Kidney (tissue), 14 donors: Measurements from ENCODE around the gene CCDC68. TPM values are rescaled to one million over a fixed set of nuclear protein-coding genes. Genes with fewer than 3 reads are reported as not detected.

Experiments
- DNase-seq, 5 donors: peaks; one replicate each; pipeline ENCODE4 v3.0.0-alpha.2; 2013 to 2020
- FAIRE-seq: peaks from 2 replicates; lab custom pipeline; 2012; peaks lifted over from hg19 to GRCh38; lab: Jason Lieb, UNC
- H3K27ac ChIP-seq, 2 donors: one replicate each; pipeline ENCODE4 v1.7.0; 2013; ENCODE audit warnings: low read depth in 2 of 2, low read length in 2 of 2, inconsistent platforms in 1 of 2
- H3K27me3 ChIP-seq: one replicate; pipeline ENCODE4 v1.7.1; 2013; ENCODE audit warnings: low read length, inconsistent platforms; ENCODE audit not compliant: control insufficient read depth, insufficient read depth
- H3K36me3 ChIP-seq, 3 donors: one replicate each; pipeline versions ENCODE4 v1.7.0 to v1.7.1; 2013; ENCODE audit warnings: low read length in 3 of 3, control low read depth in 1 of 3, inconsistent platforms in 1 of 3; ENCODE audit not compliant: insufficient read depth in 3 of 3, control insufficient read depth in 2 of 3
- H3K4me1 ChIP-seq, 3 donors: one replicate each; pipeline versions ENCODE4 v1.7.0 to v1.7.1; 2013; ENCODE audit warnings: low read length in 3 of 3, inconsistent platforms in 1 of 3, low read depth in 1 of 3; ENCODE audit not compliant: control insufficient read depth in 2 of 3, insufficient read depth in 2 of 3
- H3K4me3 ChIP-seq, 3 donors: one replicate each; pipeline versions ENCODE4 v1.7.0 to v1.8.1; 2013; ENCODE audit warnings: low read length in 3 of 3, control low read depth in 1 of 3, inconsistent platforms in 1 of 3
- H3K9ac ChIP-seq, 3 donors: one replicate each; pipeline versions ENCODE4 v1.7.0 to v1.7.1; 2013; ENCODE audit warnings: low read length in 3 of 3, control low read depth in 1 of 3, inconsistent platforms in 1 of 3
- H3K9me3 ChIP-seq, 3 donors: one replicate each; pipeline versions ENCODE4 v1.7.0 to v1.7.1; 2013; ENCODE audit warnings: low read length in 3 of 3, control low read depth in 1 of 3, inconsistent platforms in 1 of 3; ENCODE audit not compliant: control insufficient read depth in 2 of 3, insufficient read depth in 1 of 3
- intact Hi-C: fragments of 100-400 bp; cut with DNase I; formaldehyde crosslinking; loops from one replicate; pipeline ENCODE4 v1.11.1; 2022
- polyA plus RNA-seq: library from polyadenylated mRNA; stranded (reverse); fragments of 350-450 nt; fragmentation: Illumina TruSeq; extraction: RNeasy Lipid Tissue Mini Kit (QIAGEN cat#74804); gene quantifications from one replicate; pipeline ENCODE4 v1.2.3, GENCODE V29; 2014; ENCODE audit warnings: low read depth, low replicate concordance; ENCODE audit not compliant: insufficient read depth
- total RNA-seq: library from RNA; stranded (reverse); fragmentation: NEBNext Ultra II Directional; extraction: Animal tissue kit (Norgen Biotek cat#: 25700); gene quantifications from one replicate; pipeline ENCODE4 v1.2.1, GENCODE V29; 2021
- TF ChIP-seq, protein P1 (sequence below): IDR thresholded peaks from 3 replicates; pipeline ENCODE4 v1.5.1; 2012; ENCODE audit warnings: mild to moderate bottlenecking, moderate library complexity, borderline replicate concordance; ENCODE audit not compliant: insufficient read depth; ENCODE audit errors: extremely low read depth
- donor health status: control.
- donor health status: control.
- donor health status: control.
- donor health status: control.
- donor health status: control.
- donor health status: DM: yes; HTN: yes; CAD: no.
- donor health status: Normal renal cell carcinoma (clear cell type).

CCDC68 gene
- total and polyA plus RNA-seq, 2 donors from 2014 or later = 2.6 to 6.1 TPM

GRCh38 chr18:54967786-54968185 is 8.5 kb upstream of the CCDC68 start:
- TF ChIP-seq, protein P1, sequence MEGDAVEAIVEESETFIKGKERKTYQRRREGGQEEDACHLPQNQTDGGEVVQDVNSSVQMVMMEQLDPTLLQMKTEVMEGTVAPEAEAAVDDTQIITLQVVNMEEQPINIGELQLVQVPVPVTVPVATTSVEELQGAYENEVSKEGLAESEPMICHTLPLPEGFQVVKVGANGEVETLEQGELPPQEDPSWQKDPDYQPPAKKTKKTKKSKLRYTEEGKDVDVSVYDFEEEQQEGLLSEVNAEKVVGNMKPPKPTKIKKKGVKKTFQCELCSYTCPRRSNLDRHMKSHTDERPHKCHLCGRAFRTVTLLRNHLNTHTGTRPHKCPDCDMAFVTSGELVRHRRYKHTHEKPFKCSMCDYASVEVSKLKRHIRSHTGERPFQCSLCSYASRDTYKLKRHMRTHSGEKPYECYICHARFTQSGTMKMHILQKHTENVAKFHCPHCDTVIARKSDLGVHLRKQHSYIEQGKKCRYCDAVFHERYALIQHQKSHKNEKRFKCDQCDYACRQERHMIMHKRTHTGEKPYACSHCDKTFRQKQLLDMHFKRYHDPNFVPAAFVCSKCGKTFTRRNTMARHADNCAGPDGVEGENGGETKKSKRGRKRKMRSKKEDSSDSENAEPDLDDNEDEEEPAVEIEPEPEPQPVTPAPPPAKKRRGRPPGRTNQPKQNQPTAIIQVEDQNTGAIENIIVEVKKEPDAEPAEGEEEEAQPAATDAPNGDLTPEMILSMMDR = no peak
- Histone ChIP-seq H3K4me1 (no peaks in the 10 kb centered on the region), H3K36me3 (no peaks in the 10 kb centered on the region), H3K27me3 (no peaks in the 10 kb centered on the region), H3K4me3 (no peak overlapping the region), H3K9ac (no peak overlapping the region), H3K27ac (no peak overlapping the region), H3K9me3 (no peaks in the 10 kb centered on the region)
- DNase-seq (no peak), FAIRE-seq (no peak)
- intact Hi-C loops = no loop called here

DNA sequence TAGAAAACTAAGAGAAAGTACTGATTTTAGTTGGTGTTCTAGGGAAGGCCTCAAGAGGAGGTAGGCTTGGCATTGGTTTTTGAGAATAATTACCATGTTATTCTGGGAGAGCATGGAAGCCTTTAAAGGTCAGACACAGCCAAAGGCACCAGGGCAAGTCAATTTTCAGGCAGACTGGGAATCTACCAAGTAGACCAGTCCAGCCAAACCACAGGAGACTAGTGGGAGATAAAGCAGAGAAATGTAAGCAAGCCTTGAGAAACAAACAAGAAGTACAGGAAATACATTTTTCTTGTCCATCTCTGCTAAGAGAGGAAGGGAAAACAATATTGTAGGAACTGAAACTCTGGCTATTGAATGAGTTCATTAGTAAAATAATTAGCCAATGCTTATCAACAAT is 5.5 kb upstream of the CCDC68 start:
- Histone ChIP-seq H3K9me3 (no peaks in the 10 kb centered on the region), H3K4me1 (peaks cover 0 to 4% (median 0%) of the 10 kb centered on the region in 3 donors), H3K36me3 (no peaks in the 10 kb centered on the region), H3K27ac (no peak overlapping the region), H3K9ac (no peak overlapping the region), H3K27me3 (no peaks in the 10 kb centered on the region), H3K4me3 (no peak overlapping the region)
- DNase-seq = no peak
- no peak for FAIRE-seq
- TF ChIP-seq, protein P1 = no peak
- intact Hi-C loops = no loop called here

DNA sequence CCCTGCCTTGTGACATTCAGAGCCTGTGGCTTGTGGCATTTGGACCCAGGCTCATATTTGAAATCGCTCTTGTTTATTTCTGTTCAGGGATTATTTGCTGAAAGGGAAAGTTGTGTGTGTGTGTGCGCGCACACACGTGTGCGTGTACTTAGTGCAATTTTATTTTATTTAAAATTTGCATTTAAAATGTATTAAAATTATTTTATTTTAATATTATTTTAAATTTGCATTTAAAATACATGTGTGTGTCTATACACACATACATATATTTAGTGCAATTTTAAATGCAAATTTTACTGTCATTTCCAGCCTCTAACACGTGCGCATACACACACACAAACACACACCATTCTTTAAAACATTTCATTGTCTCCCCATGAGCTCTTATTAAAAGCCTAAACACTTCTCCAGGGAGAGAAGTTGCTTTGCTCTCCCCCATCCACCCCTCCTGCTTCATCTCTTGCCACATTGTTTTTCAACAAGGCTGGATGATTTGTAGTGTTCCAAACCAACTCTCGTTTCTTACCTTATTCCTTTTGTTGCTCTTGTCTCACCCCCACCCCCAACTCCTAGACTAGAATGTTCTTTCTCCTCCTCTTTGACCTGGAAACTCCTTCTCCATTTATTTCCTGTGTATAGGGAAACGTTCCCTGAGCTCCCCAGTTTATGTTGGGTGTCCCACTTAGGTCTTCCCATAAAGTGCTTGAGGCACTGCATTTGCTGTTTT is 3.8 kb upstream of the CCDC68 start:
- DNase-seq (no peak), FAIRE-seq (no peak)
- Histone ChIP-seq H3K9me3 (no peaks in the 10 kb centered on the region), H3K9ac (no peak overlapping the region), H3K4me1 (peaks cover 0 to 4% (median 0%) of the 10 kb centered on the region in 3 donors), H3K27ac (no peak overlapping the region), H3K36me3 (no peaks in the 10 kb centered on the region), H3K27me3 (no peaks in the 10 kb centered on the region), H3K4me3 (no peak overlapping the region)
- intact Hi-C loops = no loop called here
- TF ChIP-seq, protein P1 = no peak

GRCh38 chr18:54961868-54962267 is 2.6 kb upstream of the CCDC68 start:
- Histone ChIP-seq H3K4me3 (no peak overlapping the region), H3K9ac (no peak overlapping the region), H3K27me3 (no peaks in the 10 kb centered on the region), H3K27ac (no peak overlapping the region), H3K9me3 (no peaks in the 10 kb centered on the region), H3K4me1 (peaks cover 0 to 4% (median 0%) of the 10 kb centered on the region in 3 donors), H3K36me3 (no peaks in the 10 kb centered on the region)
- FAIRE-seq = no peak
- intact Hi-C loops = no loop called here
- DNase-seq = no peak
- TF ChIP-seq, protein P1 = no peak
